ENCODE measurements around the gene RIPK3.
"Not testable (repeated sequence)": the region's sequence is repeated elsewhere in the genome, so short reads cannot be mapped to it uniquely, and the experiment has no call there.

The RIPK3 gene

GRCh38 chr14:24369907-24370687, 30.3 kb upstream of the RIPK3 start:
- in situ Hi-C loops (cut with MboI; ENCODE audit: low sequenced_read_pairs): no loop called here

- in situ Hi-C loops (cut with MboI; ENCODE audit: low sequenced_read_pairs): no loop called here
Observed at GRCh38 chr14:24369463-24369862, 29.7 kb upstream of the RIPK3 start.

- in situ Hi-C loops (cut with MboI; ENCODE audit: low sequenced_read_pairs): no loop called here
Observed at GRCh38 chr14:24368562-24369252, 28.9 kb upstream of the RIPK3 start.

DNA sequence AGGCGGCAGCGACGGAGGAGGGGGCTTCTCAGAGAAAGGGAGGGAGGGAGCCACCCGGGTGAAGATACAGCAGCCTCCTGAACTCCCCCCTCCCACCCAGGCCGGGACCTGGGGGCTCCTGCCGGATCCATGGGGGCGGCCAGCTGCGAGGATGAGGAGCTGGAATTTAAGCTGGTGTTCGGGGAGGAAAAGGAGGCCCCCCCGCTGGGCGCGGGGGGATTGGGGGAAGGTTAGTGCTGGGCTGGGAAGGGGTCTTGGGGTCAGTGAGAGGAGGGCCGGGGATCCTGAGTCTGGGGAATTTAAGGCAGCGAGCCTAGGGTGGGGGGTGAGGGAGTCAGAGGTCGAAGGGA, 28.4 kb upstream of the RIPK3 start:
- in situ Hi-C loops (cut with MboI; ENCODE audit: low sequenced_read_pairs): no loop called here

GRCh38 chr14:24367514-24368211, 27.9 kb upstream of the RIPK3 start, which contains the start of gene NFATC4:
Gene NFATC4 (plus strand): TSS chr14:24368184. CDS start chr14:24368341, 157 bp downstream.
- in situ Hi-C loops (cut with MboI; ENCODE audit: low sequenced_read_pairs): no loop called here

DNA sequence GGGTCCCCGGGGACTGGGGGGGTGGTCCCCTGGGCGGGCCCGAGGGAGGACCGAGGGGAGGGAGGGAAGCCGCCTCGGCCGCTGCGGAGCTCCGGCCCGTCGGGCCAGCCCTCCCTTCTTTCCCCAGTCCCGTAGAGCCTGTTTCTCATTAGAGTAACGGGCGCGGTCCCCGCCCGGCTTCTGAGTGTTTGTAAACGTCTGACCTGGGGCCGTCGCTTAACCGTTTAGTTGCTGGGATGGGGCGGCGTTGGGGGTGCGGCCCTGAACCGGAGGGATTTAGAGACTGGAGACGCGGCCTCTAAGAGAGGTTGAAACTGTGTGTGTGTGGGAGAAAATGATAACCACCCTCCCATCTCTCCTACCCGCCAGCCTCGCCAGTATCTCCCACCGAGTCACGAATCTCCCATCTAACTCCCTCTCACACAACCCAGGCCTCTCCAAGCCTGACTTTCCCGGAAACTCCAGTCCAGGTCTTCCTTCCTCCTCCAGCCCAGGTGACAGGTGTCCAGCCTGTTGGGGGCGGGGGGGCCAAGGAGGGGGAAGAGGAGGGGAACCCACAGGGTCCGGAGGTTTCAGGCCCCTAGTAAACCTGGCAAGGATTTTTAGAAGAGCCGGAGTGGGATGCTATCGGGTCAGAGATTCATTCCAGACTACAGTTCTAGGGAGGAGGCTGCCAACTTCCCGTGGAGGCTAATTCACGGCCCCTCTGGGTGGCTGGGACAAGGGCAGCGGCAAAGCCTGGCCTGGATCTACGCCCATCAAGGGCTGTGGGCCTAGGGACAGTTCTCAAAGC, 27.1 kb upstream of the RIPK3 start:
- in situ Hi-C loops (cut with MboI; ENCODE audit: low sequenced_read_pairs): no loop called here

DNA sequence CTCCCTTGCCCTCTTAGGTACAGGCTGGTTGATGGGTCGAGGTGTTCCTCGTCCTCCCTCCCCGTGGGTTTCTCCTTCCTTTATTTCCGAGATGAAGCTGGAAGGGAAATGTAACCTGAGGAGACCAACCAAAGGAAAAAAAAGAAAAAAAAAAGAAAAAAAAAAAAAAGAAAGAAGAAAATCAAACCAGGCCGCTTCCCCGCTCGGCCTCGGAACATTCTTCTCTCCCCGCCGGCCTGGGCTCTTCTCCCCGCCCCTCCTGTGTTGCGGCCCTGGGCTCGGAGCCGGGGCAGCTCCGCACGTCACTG, 26.6 kb upstream of the RIPK3 start:
- in situ Hi-C loops (cut with MboI; ENCODE audit: low sequenced_read_pairs): no loop called here

- in situ Hi-C loops (cut with MboI; ENCODE audit: low sequenced_read_pairs): no loop called here
Observed at GRCh38 chr14:24365600-24366412, 26.0 kb upstream of the RIPK3 start.

DNA sequence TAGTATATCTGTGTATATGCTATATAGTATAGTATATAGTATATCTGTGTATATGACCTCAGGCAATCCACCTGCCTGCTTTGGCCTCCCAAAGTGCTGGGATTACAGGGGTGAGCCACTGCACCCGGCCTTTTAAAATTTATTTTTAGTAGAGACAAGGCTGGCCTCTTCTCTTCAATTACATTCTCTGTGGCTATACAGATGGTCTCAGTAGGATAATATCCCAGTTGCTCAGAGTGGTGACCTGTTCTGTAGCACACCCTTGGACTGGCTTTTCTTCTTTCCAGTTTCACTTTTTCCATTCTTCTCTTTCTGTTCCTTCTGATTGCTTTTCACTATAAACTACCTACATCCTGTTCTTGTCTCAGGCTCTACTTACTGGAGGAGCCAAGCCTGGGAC, 25.1 kb upstream of the RIPK3 start:
- in situ Hi-C loops (cut with MboI; ENCODE audit: low sequenced_read_pairs): no loop called here

GRCh38 chr14:24363401-24363800, 23.6 kb upstream of the RIPK3 start:
- in situ Hi-C loops (cut with MboI; ENCODE audit: low sequenced_read_pairs): no loop called here

GRCh38 chr14:24362241-24362960, 22.6 kb upstream of the RIPK3 start:
- in situ Hi-C loops (cut with MboI; ENCODE audit: low sequenced_read_pairs): no loop called here

GRCh38 chr14:24361326-24361725, 21.5 kb upstream of the RIPK3 start:
- in situ Hi-C loops (cut with MboI; ENCODE audit: low sequenced_read_pairs): no loop called here

DNA sequence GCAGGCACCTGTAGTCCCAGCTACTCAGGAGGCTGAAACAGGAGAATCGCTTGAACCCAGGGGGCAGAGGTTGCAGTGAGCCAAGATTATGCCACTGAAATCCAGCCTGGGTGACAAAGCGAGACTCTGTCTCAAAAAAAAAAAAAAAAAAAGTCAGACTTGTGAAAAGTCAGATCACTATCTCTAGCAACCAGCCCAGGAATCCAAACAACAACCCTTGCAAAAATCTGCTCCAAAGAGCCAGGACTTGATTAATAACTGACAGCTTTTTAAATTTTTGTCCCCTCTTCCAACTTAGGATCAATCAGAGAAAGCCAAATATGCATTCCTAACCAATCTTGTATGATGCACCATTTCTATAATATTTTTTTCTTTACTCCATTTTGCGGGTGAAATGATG, 20.5 kb upstream of the RIPK3 start:
- in situ Hi-C loops (cut with MboI; ENCODE audit: low sequenced_read_pairs): no loop called here

DNA sequence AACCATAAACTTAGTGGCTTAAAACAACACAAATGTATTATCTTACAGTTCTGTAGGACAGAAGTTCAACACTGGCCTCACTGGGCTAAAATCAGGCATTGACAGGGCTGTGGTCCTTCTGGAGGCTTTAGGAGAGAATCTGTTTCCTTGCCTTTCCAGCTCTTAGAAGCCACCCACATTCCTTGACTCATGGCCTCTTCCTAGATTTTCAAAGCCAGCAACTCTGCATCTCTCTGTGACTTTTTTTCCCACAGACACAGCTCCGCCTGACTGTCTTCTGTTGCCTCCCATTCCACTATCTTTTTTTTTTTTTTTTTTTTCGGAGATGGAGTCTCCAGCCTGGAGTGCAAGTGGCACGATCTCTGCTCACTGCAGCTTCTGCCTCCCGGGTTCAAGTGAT, 16.4 kb upstream of the RIPK3 start:
- in situ Hi-C loops (cut with MboI; ENCODE audit: low sequenced_read_pairs): no loop called here

GRCh38 chr14:24355009-24355408, 15.2 kb upstream of the RIPK3 start:
- in situ Hi-C loops (cut with MboI; ENCODE audit: low sequenced_read_pairs): no loop called here

GRCh38 chr14:24354482-24354825, 14.7 kb upstream of the RIPK3 start:
- in situ Hi-C loops (cut with MboI; ENCODE audit: low sequenced_read_pairs): not testable (repeated sequence)

- in situ Hi-C loops (cut with MboI; ENCODE audit: low sequenced_read_pairs): no loop called here
Observed at GRCh38 chr14:24353559-24354481, 14.0 kb upstream of the RIPK3 start.

DNA sequence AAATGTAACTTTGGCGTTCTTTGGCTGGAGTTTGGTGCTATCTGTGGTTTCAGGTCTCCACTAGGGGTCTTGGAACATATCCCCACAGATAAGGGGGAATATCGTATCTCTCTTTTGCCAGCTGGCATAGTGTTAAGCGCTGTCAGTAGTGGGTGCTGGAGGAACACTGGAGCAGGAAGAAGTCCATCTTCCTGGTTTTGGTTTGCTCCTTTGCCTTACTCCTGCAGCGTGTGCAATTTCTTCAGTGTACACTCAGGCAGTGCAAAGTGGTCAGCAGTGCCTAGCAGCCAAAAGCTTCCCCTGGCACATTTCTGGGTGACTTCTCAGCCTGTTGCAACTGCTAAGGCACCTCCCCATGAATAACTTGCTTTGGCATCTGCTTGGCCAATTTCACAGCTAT, 11.7 kb upstream of the RIPK3 start:
- in situ Hi-C loops (cut with MboI; ENCODE audit: low sequenced_read_pairs): no loop called here

GRCh38 chr14:24349742-24350141, 10.0 kb upstream of the RIPK3 start:
- in situ Hi-C loops (cut with MboI; ENCODE audit: low sequenced_read_pairs): no loop called here
